Skeletal muscle satellite cell (primary cell): ENCODE results near the gene PARD3.
"Not testable (repeated sequence)": the region's sequence is repeated elsewhere in the genome, so short reads cannot be mapped to it uniquely, and the experiment has no call there.

ENCODE experiments used
- H3K27me3 ChIP-seq: 2 replicates; pipeline ENCODE4 v1.7.0; 2013; ENCODE audit warnings: low read length; ENCODE audit not compliant: control insufficient read depth, insufficient read depth
- H3K36me3 ChIP-seq: 2 replicates; pipeline ENCODE4 v1.7.0; 2013; ENCODE audit warnings: mild to moderate bottlenecking, control low read depth, low read length; ENCODE audit not compliant: insufficient read depth
- H3K4me1 ChIP-seq: 2 replicates; pipeline ENCODE4 v1.7.0; 2013; ENCODE audit warnings: low read length; ENCODE audit not compliant: control insufficient read depth, insufficient read depth
- H3K4me2 ChIP-seq: 2 replicates; pipeline ENCODE4 v1.7.0; 2013; ENCODE audit warnings: mild to moderate bottlenecking, low read length
- H3K4me3 ChIP-seq: 2 replicates; pipeline ENCODE4 v1.7.0; 2013; ENCODE audit warnings: low read length
- H3K9ac ChIP-seq: 2 replicates; pipeline ENCODE4 v1.7.0; 2013; ENCODE audit warnings: mild to moderate bottlenecking, low read depth, low read length, moderate library complexity
- H3K9me3 ChIP-seq: replicated peaks from 2 replicates; pipeline ENCODE4 v1.7.0; 2013; ENCODE audit warnings: mild to moderate bottlenecking, control low read depth, low read length

The PARD3 gene

GRCh38 chr10:34446049-34446448, 369.0 kb downstream of the PARD3 start:
- Histone ChIP-seq H3K9me3 (no peaks in the 10 kb centered on the region), H3K9ac (no peak overlapping the region), H3K27me3 (no peaks in the 10 kb centered on the region), H3K4me2 (no peak overlapping the region), H3K4me1 (no peaks in the 10 kb centered on the region), H3K4me3 (no peak overlapping the region), H3K36me3 (no peaks in the 10 kb centered on the region)

GRCh38 chr10:34444223-34445183, 370.6 kb downstream of the PARD3 start:
- no peaks in the 10 kb centered on the region for H3K4me1 ChIP-seq
- no peaks in the 10 kb centered on the region for H3K27me3 ChIP-seq
- H3K4me2 ChIP-seq, result no peak overlapping the region
- no peaks in the 10 kb centered on the region for H3K9me3 ChIP-seq
- no peak overlapping the region for H3K9ac ChIP-seq
- H3K4me3 ChIP-seq, result no peak overlapping the region
- H3K36me3 ChIP-seq, result no peaks in the 10 kb centered on the region

- not testable (repeated sequence) for H3K27me3 ChIP-seq, H3K4me3 ChIP-seq, H3K9me3 ChIP-seq, H3K36me3 ChIP-seq, H3K4me2 ChIP-seq, H3K9ac ChIP-seq, H3K4me1 ChIP-seq
Measured at GRCh38 chr10:34439386-34439785, 375.7 kb downstream of the PARD3 start.

- H3K4me3 ChIP-seq, result no peak overlapping the region
- peaks cover 16% of the 10 kb centered on the region for H3K4me1 ChIP-seq
- H3K9ac ChIP-seq, result no peak overlapping the region
- H3K36me3 ChIP-seq, result no peaks in the 10 kb centered on the region
- H3K4me2 ChIP-seq, result no peak overlapping the region
- H3K27me3 ChIP-seq, result no peaks in the 10 kb centered on the region
- no peaks in the 10 kb centered on the region for H3K9me3 ChIP-seq
Measured at GRCh38 chr10:34438741-34439140, 376.4 kb downstream of the PARD3 start.

- no peak overlapping the region for H3K9ac ChIP-seq
- no peak overlapping the region for H3K4me2 ChIP-seq
- H3K9me3 ChIP-seq, result no peaks in the 10 kb centered on the region
- peaks cover 23% of the 10 kb centered on the region for H3K4me1 ChIP-seq
- H3K36me3 ChIP-seq, result no peaks in the 10 kb centered on the region
- no peaks in the 10 kb centered on the region for H3K27me3 ChIP-seq
- H3K4me3 ChIP-seq, result no peak overlapping the region
Measured at GRCh38 chr10:34437906-34438305, 377.2 kb downstream of the PARD3 start.

GRCh38 chr10:34434119-34434594, 380.9 kb downstream of the PARD3 start:
- H3K4me2 ChIP-seq, result peak overlapping the region; percentile 61
- H3K36me3 ChIP-seq, result no peaks in the 10 kb centered on the region
- H3K4me1 ChIP-seq, result peaks cover 30% of the 10 kb centered on the region
- H3K27me3 ChIP-seq, result no peaks in the 10 kb centered on the region
- H3K4me3 ChIP-seq, result no peak overlapping the region
- peak overlapping the region; percentile 11 for H3K9ac ChIP-seq
- H3K9me3 ChIP-seq, result no peaks in the 10 kb centered on the region

GRCh38 chr10:34433241-34434076, 381.6 kb downstream of the PARD3 start:
- no peak overlapping the region for H3K4me3 ChIP-seq
- H3K36me3 ChIP-seq, result no peaks in the 10 kb centered on the region
- peak overlapping the region; percentile 61 for H3K4me2 ChIP-seq
- H3K9me3 ChIP-seq, result no peaks in the 10 kb centered on the region
- peaks cover 25% of the 10 kb centered on the region for H3K4me1 ChIP-seq
- no peaks in the 10 kb centered on the region for H3K27me3 ChIP-seq
- peak overlapping the region; percentile 40 for H3K9ac ChIP-seq

- peaks cover 25% of the 10 kb centered on the region for H3K4me1 ChIP-seq
- H3K4me3 ChIP-seq, result no peak overlapping the region
- H3K9ac ChIP-seq, result peak overlapping the region; percentile 40
- no peaks in the 10 kb centered on the region for H3K36me3 ChIP-seq
- H3K4me2 ChIP-seq, result peak overlapping the region; percentile 48
- H3K27me3 ChIP-seq, result no peaks in the 10 kb centered on the region
- no peaks in the 10 kb centered on the region for H3K9me3 ChIP-seq
Measured at GRCh38 chr10:34432589-34432988, 382.5 kb downstream of the PARD3 start.

GRCh38 chr10:34430685-34431084, 384.4 kb downstream of the PARD3 start:
- Histone ChIP-seq H3K4me3 (no peak overlapping the region), H3K36me3 (no peaks in the 10 kb centered on the region), H3K9ac (no peak overlapping the region), H3K27me3 (no peaks in the 10 kb centered on the region), H3K4me1 (peaks cover 25% of the 10 kb centered on the region), H3K4me2 (no peak overlapping the region), H3K9me3 (no peaks in the 10 kb centered on the region)

- Histone ChIP-seq H3K9me3 (no peaks in the 10 kb centered on the region), H3K4me1 (peaks cover 13% of the 10 kb centered on the region), H3K36me3 (no peaks in the 10 kb centered on the region), H3K27me3 (no peaks in the 10 kb centered on the region), H3K4me2 (no peak overlapping the region), H3K9ac (no peak overlapping the region), H3K4me3 (no peak overlapping the region)
Measured at GRCh38 chr10:34428501-34428900, 386.6 kb downstream of the PARD3 start.

- no peaks in the 10 kb centered on the region for H3K36me3 ChIP-seq
- H3K4me2 ChIP-seq, result no peak overlapping the region
- H3K9ac ChIP-seq, result no peak overlapping the region
- H3K4me1 ChIP-seq, result peaks cover 8% of the 10 kb centered on the region
- H3K4me3 ChIP-seq, result no peak overlapping the region
- no peaks in the 10 kb centered on the region for H3K27me3 ChIP-seq
- no peaks in the 10 kb centered on the region for H3K9me3 ChIP-seq
Measured at GRCh38 chr10:34427911-34428216, 387.2 kb downstream of the PARD3 start.
